OCI-LY7 (cell line): ENCODE data around the gene SLC26A8. TPM values are rescaled to one million over a fixed set of nuclear protein-coding genes. Genes with fewer than 3 reads are reported as not detected.
"Not testable (repeated sequence)": the region's sequence is repeated elsewhere in the genome, so short reads cannot be mapped to it uniquely, and the experiment has no call there.

ENCODE experiments used
- BruUV-seq: library from RNA; stranded (reverse); fragments of 400-500 nt; replicated peaks from 2 replicates; lab custom pipeline; 2021; lab: Mats Ljungman, UMichigan
- CTCF ChIA-PET: fragments of 300-600 bp; sonication (Branson Sonifier 250); formaldehyde crosslinking; loops from one replicate; lab custom pipeline; 2022; ENCODE audit warnings: antibody characterized with exemption; ENCODE audit not compliant: unreplicated experiment; lab: Charles Lee
- POLR2A ChIA-PET: fragments of 300-600 bp; sonication (Branson Sonifier 250); formaldehyde crosslinking; loops from one replicate; lab custom pipeline; 2022; ENCODE audit warnings: antibody characterized with exemption; lab: Charles Lee
- DNase-seq: peaks from one replicate; pipeline ENCODE4 v3.0.0-alpha.2; 2015; ENCODE audit warnings: low spot score
- H2AFZ ChIP-seq: fragments of 200-600 bp; sonication (generic), shearing (Covaris generic); 2 replicates; pipeline ENCODE4 v1.6.1; 2014; ENCODE audit warnings: mild to moderate bottlenecking, antibody characterized with exemption, low read length, moderate library complexity
- H3K27ac ChIP-seq: fragments of 200-600 bp; sonication (generic); 2 replicates; pipeline ENCODE4 v1.5.1; 2014; ENCODE audit warnings: mixed run types, low read depth, mild to moderate bottlenecking, moderate library complexity, low read length, inconsistent platforms; ENCODE audit not compliant: poor library complexity, severe bottlenecking
- H3K36me3 ChIP-seq: fragments of 200-600 bp; sonication (generic); 2 replicates; pipeline ENCODE4 v1.6.1; 2014; ENCODE audit warnings: mild to moderate bottlenecking, antibody characterized with exemption, low read length, moderate library complexity, mixed read lengths; ENCODE audit not compliant: insufficient read depth
- H3K4me1 ChIP-seq: fragments of 200-600 bp; sonication (generic); 2 replicates; pipeline ENCODE4 v1.5.1; 2014; ENCODE audit warnings: mild to moderate bottlenecking, low read length; ENCODE audit not compliant: insufficient read depth, poor library complexity, severe bottlenecking
- H3K4me2 ChIP-seq: fragments of 200-600 bp; sonication (generic); 2 replicates; pipeline ENCODE4 v1.6.1; 2014; ENCODE audit warnings: mild to moderate bottlenecking, low read length
- H3K4me3 ChIP-seq: fragments of 200-600 bp; sonication (generic); 2 replicates; pipeline ENCODE4 v1.5.1; 2014; ENCODE audit warnings: mild to moderate bottlenecking, low read depth, low read length; ENCODE audit not compliant: poor library complexity, severe bottlenecking
- H3K79me2 ChIP-seq: fragments of 200-600 bp; sonication (generic); 2 replicates; pipeline ENCODE4 v1.6.1; 2016; ENCODE audit warnings: low read depth, mild to moderate bottlenecking, low read length, moderate library complexity, mixed read lengths; ENCODE audit not compliant: insufficient read depth
- H3K9me2 ChIP-seq: fragments of 200-600 bp; sonication (generic); 2 replicates; pipeline ENCODE4 v1.6.1; 2016; ENCODE audit warnings: mild to moderate bottlenecking, low read length, mixed read lengths; ENCODE audit not compliant: insufficient read depth
- H3K9me3 ChIP-seq: fragments of 200-600 bp; sonication (generic); 2 replicates; pipeline ENCODE4 v1.6.1; 2014; ENCODE audit warnings: mild to moderate bottlenecking, mixed run types, low read length, mixed read lengths
- H4K20me1 ChIP-seq: fragments of 200-600 bp; sonication (generic); 2 replicates; pipeline ENCODE4 v1.6.1; 2014; ENCODE audit warnings: mild to moderate bottlenecking, antibody characterized with exemption, low read length, moderate library complexity, mixed read lengths; ENCODE audit not compliant: insufficient read depth
- EZH2phosphoT487 ChIP-seq: fragments of 200-600 bp; sonication (generic); IDR thresholded peaks from 2 replicates; pipeline ENCODE4 v1.6.1; 2018; ENCODE audit warnings: low read depth, borderline replicate concordance, mild to moderate bottlenecking, mixed run types, antibody characterized with exemption, low read length, moderate library complexity, mixed read lengths
- intact Hi-C: fragments of 100-400 bp; cut with micrococcal nuclease; formaldehyde crosslinking; loops from one replicate; pipeline ENCODE4 v1.10.0; 2022; ENCODE audit not compliant: unreplicated experiment
- total RNA-seq, 2 experiments: library from RNA; depleted of rRNA in 1 of 2; stranded (reverse); fragments of >200 nt in 1 of 2; shearing (Covaris generic) in 1 of 2; gene quantifications; 2 replicates each; pipeline ENCODE4 v1.2.3, GENCODE V29; 2014 to 2022
- TF ChIP-seq, protein P1 (sequence below): fragments of 200-600 bp; sonication (generic); conservative IDR thresholded peaks from 2 replicates; pipeline ENCODE4 v1.5.1; 2014; ENCODE audit warnings: mild to moderate bottlenecking, antibody characterized with exemption, low read length, moderate library complexity, mixed read lengths

The SLC26A8 gene
- total RNA-seq, 2 experiments from 2014 or later = not detected

GRCh38 chr6:36035225-36035624, 10.8 kb upstream of the SLC26A8 start:
- TF ChIP-seq EZH2phosphoT487 = no peak
- TF ChIP-seq, protein P1, sequence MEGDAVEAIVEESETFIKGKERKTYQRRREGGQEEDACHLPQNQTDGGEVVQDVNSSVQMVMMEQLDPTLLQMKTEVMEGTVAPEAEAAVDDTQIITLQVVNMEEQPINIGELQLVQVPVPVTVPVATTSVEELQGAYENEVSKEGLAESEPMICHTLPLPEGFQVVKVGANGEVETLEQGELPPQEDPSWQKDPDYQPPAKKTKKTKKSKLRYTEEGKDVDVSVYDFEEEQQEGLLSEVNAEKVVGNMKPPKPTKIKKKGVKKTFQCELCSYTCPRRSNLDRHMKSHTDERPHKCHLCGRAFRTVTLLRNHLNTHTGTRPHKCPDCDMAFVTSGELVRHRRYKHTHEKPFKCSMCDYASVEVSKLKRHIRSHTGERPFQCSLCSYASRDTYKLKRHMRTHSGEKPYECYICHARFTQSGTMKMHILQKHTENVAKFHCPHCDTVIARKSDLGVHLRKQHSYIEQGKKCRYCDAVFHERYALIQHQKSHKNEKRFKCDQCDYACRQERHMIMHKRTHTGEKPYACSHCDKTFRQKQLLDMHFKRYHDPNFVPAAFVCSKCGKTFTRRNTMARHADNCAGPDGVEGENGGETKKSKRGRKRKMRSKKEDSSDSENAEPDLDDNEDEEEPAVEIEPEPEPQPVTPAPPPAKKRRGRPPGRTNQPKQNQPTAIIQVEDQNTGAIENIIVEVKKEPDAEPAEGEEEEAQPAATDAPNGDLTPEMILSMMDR = no peak
- POLR2A ChIA-PET = interaction anchor here (1.4 kb wide), 1 partner anchor 60 kb away, joined by 4 read pairs; no protein-coding TSS in a partner anchor
- DNase-seq = no peak
- Histone ChIP-seq H2AFZ (no peak overlapping the region), H4K20me1 (peaks cover 23% of the 10 kb centered on the region), H3K9me3 (no peaks in the 10 kb centered on the region; the same call in 1 of the 2 replicates), H3K4me2 (no peak overlapping the region), H3K79me2 (peaks cover 95% of the 10 kb centered on the region), H3K4me1 (peaks cover 7% of the 10 kb centered on the region), H3K9me2 (no peaks in the 10 kb centered on the region), H3K4me3 (no peak overlapping the region), H3K27ac (no peak overlapping the region), H3K36me3 (peaks cover 12% of the 10 kb centered on the region)
- intact Hi-C loops = no loop called here
- CTCF ChIA-PET = no interaction called here
- BruUV-seq = no TSS peak

- Histone ChIP-seq H3K4me3 (no peak overlapping the region), H2AFZ (no peak overlapping the region), H4K20me1 (peaks cover 23% of the 10 kb centered on the region), H3K9me2 (no peaks in the 10 kb centered on the region), H3K79me2 (peaks cover 98% of the 10 kb centered on the region), H3K27ac (no peak overlapping the region), H3K4me1 (peaks cover 12% of the 10 kb centered on the region), H3K36me3 (peaks cover 12% of the 10 kb centered on the region), H3K4me2 (no peak overlapping the region), H3K9me3 (no peaks in the 10 kb centered on the region; the same call in 1 of the 2 replicates)
- DNase-seq = no peak
- TF ChIP-seq EZH2phosphoT487 = no peak
- TF ChIP-seq, protein P1 = no peak
- intact Hi-C loops = no loop called here
- CTCF ChIA-PET = no interaction called here
- no TSS peak for BruUV-seq
- POLR2A ChIA-PET = interaction anchor here (0.7 kb wide), 1 partner anchor 79 kb away, joined by 3 read pairs; no protein-coding TSS in a partner anchor
Observed at GRCh38 chr6:36034441-36034840, 10.0 kb upstream of the SLC26A8 start.

- Histone ChIP-seq H2AFZ (no peak overlapping the region), H3K27ac (no peak overlapping the region), H3K9me2 (no peaks in the 10 kb centered on the region), H3K36me3 (peaks cover 12% of the 10 kb centered on the region), H3K4me1 (peaks cover 12% of the 10 kb centered on the region), H3K9me3 (no peaks in the 10 kb centered on the region; the same call in 1 of the 2 replicates), H3K79me2 (peaks cover 98% of the 10 kb centered on the region), H4K20me1 (peaks cover 24% of the 10 kb centered on the region), H3K4me2 (no peak overlapping the region), H3K4me3 (no peak overlapping the region)
- DNase-seq = no peak
- ChIA-PET POLR2A (interaction anchor here (0.6 to 0.7 kb wide), 2 partner anchors 79 to 271 kb away, joined by 3 read pairs; no protein-coding TSS in a partner anchor), CTCF (no interaction called here)
- BruUV-seq = no TSS peak
- intact Hi-C loops = no loop called here
- TF ChIP-seq, protein P1 = no peak
- TF ChIP-seq EZH2phosphoT487 = no peak
Observed at GRCh38 chr6:36033935-36034334, 9.5 kb upstream of the SLC26A8 start.

- BruUV-seq, H3K27ac ChIP-seq, intact Hi-C loops, H3K4me2 ChIP-seq, DNase-seq, H3K9me2 ChIP-seq, H3K9me3 ChIP-seq, H2AFZ ChIP-seq, H3K4me3 ChIP-seq: not testable (repeated sequence)
- peaks cover 98% of the 10 kb centered on the region for H3K79me2 ChIP-seq
- ChIA-PET POLR2A (interaction anchor here (0.6 to 0.9 kb wide), 3 partner anchors 14 to 272 kb away, joined by 3 to 4 read pairs (median 3); no protein-coding TSS in a partner anchor), CTCF (interaction anchor here (0.6 kb wide), 1 partner anchor 400 kb away, joined by 3 read pairs; no protein-coding TSS in a partner anchor)
- peaks cover 12% of the 10 kb centered on the region for H3K4me1 ChIP-seq
- peaks cover 20% of the 10 kb centered on the region for H4K20me1 ChIP-seq
- peaks cover 12% of the 10 kb centered on the region for H3K36me3 ChIP-seq
Observed at GRCh38 chr6:36033144-36033543, 8.7 kb upstream of the SLC26A8 start.
